ENCODE measurements around the gene OR1D5.

Gene OR1D5

DNA sequence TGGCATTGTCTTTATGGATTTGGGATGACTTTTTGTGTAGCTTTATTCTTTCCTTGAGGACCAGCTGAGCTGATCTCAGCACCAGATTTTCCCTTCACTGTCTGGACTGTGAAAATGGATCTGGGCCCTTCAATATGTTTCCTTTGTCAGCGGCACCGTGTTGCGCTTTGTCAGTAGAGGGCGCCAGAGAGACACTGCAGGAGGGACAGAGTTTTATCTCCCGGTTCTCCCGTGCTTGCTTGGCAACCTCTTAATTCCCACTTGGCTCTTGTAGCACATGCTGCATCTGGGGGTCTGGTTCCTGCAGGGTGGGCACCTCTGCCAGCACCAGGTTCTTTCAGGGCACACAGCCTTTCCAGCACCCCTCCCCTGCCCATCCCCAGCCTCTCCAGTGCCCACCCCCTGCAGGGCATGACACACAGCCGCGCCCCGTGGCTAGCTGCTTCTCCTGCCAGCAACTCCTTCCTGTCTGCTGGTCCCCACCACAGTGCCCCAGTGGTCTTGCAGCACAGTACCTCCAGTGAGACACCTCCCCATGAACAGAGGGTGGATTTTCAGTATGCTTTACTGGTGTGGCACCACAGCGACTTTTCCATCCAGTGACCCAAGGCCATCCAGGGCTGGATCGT is 19.6 kb downstream of the OR1D5 start:
- H3F3A ChIP-seq (ENCODE audit: low read depth), result peaks cover 6% of the 10 kb centered on the region; the same call in 1 of the 2 replicates
- H3K9ac ChIP-seq (ENCODE audit: low read depth, low read length, poor library complexity, severe bottlenecking), result no peak overlapping the region
- no peaks in the 10 kb centered on the region for H3K27me3 ChIP-seq (ENCODE audit: insufficient read depth, low read length, poor library complexity, severe bottlenecking)
- H3K9me2 ChIP-seq (replicated peaks; ENCODE audit: low read depth, low read length), result no peaks in the 10 kb centered on the region
- no peak overlapping the region for H3K4me2 ChIP-seq (ENCODE audit: low read depth, low read length, poor library complexity, severe bottlenecking)
- no peaks in the 10 kb centered on the region for H3K36me3 ChIP-seq (ENCODE audit: insufficient read depth, low read length)
- peaks cover 5% of the 10 kb centered on the region; the same call in 1 of the 2 replicates for H3K9me3 ChIP-seq (ENCODE audit: insufficient read depth, low read depth, low read length)
- H3K79me2 ChIP-seq (ENCODE audit: insufficient read depth, low read length), result no peaks in the 10 kb centered on the region
- peaks cover 13% of the 10 kb centered on the region for H3K4me1 ChIP-seq (ENCODE audit: insufficient read depth, low read length, poor library complexity, severe bottlenecking)
- no peak overlapping the region for H2AFZ ChIP-seq (ENCODE audit: low read length)
- no peaks in the 10 kb centered on the region for H4K20me1 ChIP-seq (ENCODE audit: insufficient read depth, low read length, poor library complexity, severe bottlenecking)
- TF ChIP-seq EZH2phosphoT487 (IDR thresholded peaks at IDR 0.05; ENCODE audit: borderline replicate concordance), result no peak
- TF ChIP-seq, protein P1, sequence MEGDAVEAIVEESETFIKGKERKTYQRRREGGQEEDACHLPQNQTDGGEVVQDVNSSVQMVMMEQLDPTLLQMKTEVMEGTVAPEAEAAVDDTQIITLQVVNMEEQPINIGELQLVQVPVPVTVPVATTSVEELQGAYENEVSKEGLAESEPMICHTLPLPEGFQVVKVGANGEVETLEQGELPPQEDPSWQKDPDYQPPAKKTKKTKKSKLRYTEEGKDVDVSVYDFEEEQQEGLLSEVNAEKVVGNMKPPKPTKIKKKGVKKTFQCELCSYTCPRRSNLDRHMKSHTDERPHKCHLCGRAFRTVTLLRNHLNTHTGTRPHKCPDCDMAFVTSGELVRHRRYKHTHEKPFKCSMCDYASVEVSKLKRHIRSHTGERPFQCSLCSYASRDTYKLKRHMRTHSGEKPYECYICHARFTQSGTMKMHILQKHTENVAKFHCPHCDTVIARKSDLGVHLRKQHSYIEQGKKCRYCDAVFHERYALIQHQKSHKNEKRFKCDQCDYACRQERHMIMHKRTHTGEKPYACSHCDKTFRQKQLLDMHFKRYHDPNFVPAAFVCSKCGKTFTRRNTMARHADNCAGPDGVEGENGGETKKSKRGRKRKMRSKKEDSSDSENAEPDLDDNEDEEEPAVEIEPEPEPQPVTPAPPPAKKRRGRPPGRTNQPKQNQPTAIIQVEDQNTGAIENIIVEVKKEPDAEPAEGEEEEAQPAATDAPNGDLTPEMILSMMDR (conservative IDR thresholded peaks at IDR 0.05; ENCODE audit: low read length), result peak; percentile 68
- no peak overlapping the region for H3K4me3 ChIP-seq (ENCODE audit: low read length, poor library complexity, severe bottlenecking)

DNA sequence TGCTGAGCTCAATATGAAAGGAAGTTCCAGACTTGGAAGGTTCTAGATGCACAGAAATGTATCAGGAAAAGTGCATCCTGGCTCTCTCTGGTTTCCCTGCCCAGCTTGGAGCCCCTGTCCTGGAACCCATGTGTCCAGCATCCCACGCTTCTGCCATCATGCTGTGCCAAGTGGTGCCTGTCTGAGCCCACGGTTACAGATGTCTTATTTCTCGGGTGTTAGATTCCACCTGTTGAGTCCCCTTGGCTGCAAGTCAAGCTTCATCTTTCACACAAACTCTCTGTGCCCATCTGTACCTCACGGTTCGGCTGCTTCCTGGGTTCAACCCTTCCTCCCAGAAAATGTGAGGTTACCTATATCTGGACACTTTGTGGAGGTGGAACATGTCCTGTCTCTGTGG is 22.5 kb downstream of the OR1D5 start:
- H2AFZ ChIP-seq (ENCODE audit: low read length), result no peak overlapping the region
- no peak overlapping the region for H3K9ac ChIP-seq (ENCODE audit: low read depth, low read length, poor library complexity, severe bottlenecking)
- TF ChIP-seq, protein P1 (conservative IDR thresholded peaks at IDR 0.05; ENCODE audit: low read length), result no peak
- TF ChIP-seq EZH2phosphoT487 (IDR thresholded peaks at IDR 0.05; ENCODE audit: borderline replicate concordance), result no peak
- H3K79me2 ChIP-seq (ENCODE audit: insufficient read depth, low read length), result no peaks in the 10 kb centered on the region
- no peaks in the 10 kb centered on the region for H3F3A ChIP-seq (ENCODE audit: low read depth)
- no peak overlapping the region for H3K4me2 ChIP-seq (ENCODE audit: low read depth, low read length, poor library complexity, severe bottlenecking)
- H3K27me3 ChIP-seq (ENCODE audit: insufficient read depth, low read length, poor library complexity, severe bottlenecking), result no peaks in the 10 kb centered on the region
- H3K9me3 ChIP-seq (ENCODE audit: insufficient read depth, low read depth, low read length), result peaks cover 5% of the 10 kb centered on the region; the same call in 1 of the 2 replicates
- no peaks in the 10 kb centered on the region for H4K20me1 ChIP-seq (ENCODE audit: insufficient read depth, low read length, poor library complexity, severe bottlenecking)
- peaks cover 4% of the 10 kb centered on the region; the same call in 1 of the 2 replicates for H3K36me3 ChIP-seq (ENCODE audit: insufficient read depth, low read length)
- peaks cover 4% of the 10 kb centered on the region for H3K4me1 ChIP-seq (ENCODE audit: insufficient read depth, low read length, poor library complexity, severe bottlenecking)
- H3K4me3 ChIP-seq (ENCODE audit: low read length, poor library complexity, severe bottlenecking), result no peak overlapping the region
- H3K9me2 ChIP-seq (replicated peaks; ENCODE audit: low read depth, low read length), result no peaks in the 10 kb centered on the region

DNA sequence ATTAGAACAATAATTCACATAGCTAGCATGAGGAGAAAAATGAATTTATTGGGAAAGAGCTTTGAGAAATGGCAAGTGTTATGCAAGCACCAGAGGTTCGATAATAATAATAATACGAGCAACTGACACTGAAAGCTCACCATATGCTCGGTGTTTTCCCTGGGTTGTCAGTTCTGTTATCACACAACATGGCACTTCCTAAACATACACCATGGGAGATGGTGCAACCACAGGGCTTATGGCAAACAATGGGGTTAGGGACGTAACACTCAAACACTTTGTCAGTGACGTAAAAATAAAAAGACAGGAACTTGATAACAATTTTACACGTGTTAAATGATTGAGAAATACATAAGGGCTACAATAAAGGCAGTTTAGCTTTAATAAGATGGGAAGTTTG is 23.7 kb downstream of the OR1D5 start:
- Histone ChIP-seq H3K4me2 (ENCODE audit: low read depth, low read length, poor library complexity, severe bottlenecking) (no peak overlapping the region), H3K4me3 (ENCODE audit: low read length, poor library complexity, severe bottlenecking) (no peak overlapping the region), H3K9me3 (ENCODE audit: insufficient read depth, low read depth, low read length) (peaks cover 5% of the 10 kb centered on the region; the same call in 1 of the 2 replicates), H3K27me3 (ENCODE audit: insufficient read depth, low read length, poor library complexity, severe bottlenecking) (no peaks in the 10 kb centered on the region), H3K36me3 (ENCODE audit: insufficient read depth, low read length) (peaks cover 12% of the 10 kb centered on the region; the same call in 1 of the 2 replicates), H3K9ac (ENCODE audit: low read depth, low read length, poor library complexity, severe bottlenecking) (no peak overlapping the region), H2AFZ (ENCODE audit: low read length) (no peak overlapping the region), H3F3A (ENCODE audit: low read depth) (no peaks in the 10 kb centered on the region), H3K9me2 (replicated peaks; ENCODE audit: low read depth, low read length) (no peaks in the 10 kb centered on the region), H3K4me1 (ENCODE audit: insufficient read depth, low read length, poor library complexity, severe bottlenecking) (peaks cover 4% of the 10 kb centered on the region), H3K79me2 (ENCODE audit: insufficient read depth, low read length) (no peaks in the 10 kb centered on the region), H4K20me1 (ENCODE audit: insufficient read depth, low read length, poor library complexity, severe bottlenecking) (no peaks in the 10 kb centered on the region)
- no peak for TF ChIP-seq EZH2phosphoT487 (IDR thresholded peaks at IDR 0.05; ENCODE audit: borderline replicate concordance)
- TF ChIP-seq, protein P1 (conservative IDR thresholded peaks at IDR 0.05; ENCODE audit: low read length), result no peak

Data from Loucy (cell line).